H1 (cell line): Measurements from ENCODE around the gene GRIA4. TPM values are rescaled to one million over a fixed set of nuclear protein-coding genes. Genes with fewer than 3 reads are reported as not detected.

Experiments used
- ATF2 ChIP-seq: IDR thresholded peaks from 2 replicates; pipeline ENCODE4 v1.6.1; 2012; ENCODE audit warnings: low read length, inconsistent platforms
- BACH1 ChIP-seq: IDR thresholded peaks from 2 replicates; pipeline ENCODE4 v1.6.1; 2012; ENCODE audit warnings: low read length, improper control_type of control experiment
- CEBPB ChIP-seq: IDR thresholded peaks from 2 replicates; pipeline ENCODE4 v1.6.1; 2012; ENCODE audit warnings: low read depth, low read length
- GTF2F1 ChIP-seq: IDR thresholded peaks from 2 replicates; pipeline ENCODE4 v1.6.1; 2012; ENCODE audit warnings: low read depth, low read length, improper control_type of control experiment, borderline replicate concordance
- POLR2AphosphoS5 ChIP-seq: IDR thresholded peaks from 2 replicates; pipeline ENCODE4 v1.6.1; 2011; ENCODE audit warnings: low read depth, low read length
- polyA plus RNA-seq, 7 experiments: library from polyadenylated mRNA; depleted of rRNA in 3 of 7; stranded (reverse) in 5 of 7; unstranded in 2 of 7; fragments of >200 nt in 5 of 7; fragments of 200-250 nt in 2 of 7; gene quantifications; 1 replicate in 5 of 7; 2 replicates in 1 of 7; 4 replicates in 1 of 7; pipeline versions ENCODE4 v1.2.1 to v1.2.3, GENCODE V29; 2011 to 2013; ENCODE audit warnings: missing spikeins in 2 of 7, mixed read lengths in 2 of 7
- total RNA-seq: library from RNA; stranded (reverse); fragmentation: NEBNext Ultra II Directional; extraction: Animal tissue kit (Norgen Biotek cat#: 25700); gene quantifications from 2 replicates; pipeline ENCODE4 v1.2.1, GENCODE V29; 2021

Gene GRIA4
- total and polyA plus RNA-seq, 2 of the 8 experiments (the other 6 are each of a cell fraction or from before 2014, with no cell fraction given), result 12.5 to 21.8 TPM

GRCh38 chr11:105900515-105901035 lies 290.7 kb downstream of the GRIA4 start (continued):
- TF ChIP-seq CEBPB, result no peak
- TF ChIP-seq POLR2AphosphoS5, result no peak
- TF ChIP-seq GTF2F1, result no peak
- no peak for TF ChIP-seq ATF2
- TF ChIP-seq BACH1, result no peak
